NCI-H345 treated with DMSO at 0.1 percent for 48 hours (cell line): ENCODE data around the gene RCOR1.
"Not testable (repeated sequence)": the region's sequence is repeated elsewhere in the genome, so short reads cannot be mapped to it uniquely, and the experiment has no call there.

Source experiments
- DNase-seq: peaks from one replicate; lab custom pipeline; 2025; ENCODE audit not compliant: unreplicated experiment; lab: John Stamatoyannopoulos, UW

The RCOR1 gene

GRCh38 chr14:102591944-102592762 lies at the start of gene RCOR1:
Gene RCOR1 (plus strand): TSS chr14:102592649. CDS start chr14:102592887, 238 bp downstream.
- DNase-seq = peak; percentile 85

- no peak for DNase-seq
Observed at GRCh38 chr14:102544046-102544746, 48.3 kb upstream of the RCOR1 start.

- DNase-seq = no peak
Observed at GRCh38 chr14:102544747-102545460, 47.5 kb upstream of the RCOR1 start.

- no peak for DNase-seq
Observed at GRCh38 chr14:102545461-102546265, 46.8 kb upstream of the RCOR1 start.

GRCh38 chr14:102548616-102549240 lies 43.7 kb upstream of the RCOR1 start:
- DNase-seq = no peak

- not testable (repeated sequence) for DNase-seq
Observed at GRCh38 chr14:102550927-102551401, 41.5 kb upstream of the RCOR1 start.

GRCh38 chr14:102551995-102552705 lies 40.3 kb upstream of the RCOR1 start:
- no peak for DNase-seq

- no peak for DNase-seq
Observed at GRCh38 chr14:102554821-102555819, 37.3 kb upstream of the RCOR1 start.

- no peak for DNase-seq
Observed at GRCh38 chr14:102556098-102556677, 36.3 kb upstream of the RCOR1 start.

- no peak for DNase-seq
Observed at GRCh38 chr14:102557434-102558226, 34.8 kb upstream of the RCOR1 start.

- DNase-seq = no peak
Observed at GRCh38 chr14:102558556-102558955, 33.9 kb upstream of the RCOR1 start.

- no peak for DNase-seq
Observed at GRCh38 chr14:102560458-102561261, 31.8 kb upstream of the RCOR1 start.

- no peak for DNase-seq
Observed at GRCh38 chr14:102565331-102565887, 27.0 kb upstream of the RCOR1 start.

GRCh38 chr14:102565959-102566358 lies 26.5 kb upstream of the RCOR1 start:
- DNase-seq = no peak

- DNase-seq = no peak
Observed at GRCh38 chr14:102568115-102568614, 24.3 kb upstream of the RCOR1 start.
